ENCODE measurements around the gene ADAM22.

- no peak for TF ChIP-seq CTCF (IDR thresholded peaks at IDR 0.05; ENCODE audit: low read depth, low read length, poor library complexity, severe bottlenecking)
- no peak for TF ChIP-seq EZH2phosphoT487 (IDR thresholded peaks at IDR 0.05; ENCODE audit: borderline replicate concordance, low read length)
Observed at GRCh38 chr7:88155756-88156155, 221.7 kb downstream of the ADAM22 start.

Data from DOHH2 (cell line).